Right forelimb (tissue), 1 donor: ENCODE measurements around the gene ZBTB11.
"Not testable (repeated sequence)": the region's sequence is repeated elsewhere in the genome, so short reads cannot be mapped to it uniquely, and the experiment has no call there.

Source experiments
- DNase-seq: peaks from one replicate; pipeline ENCODE4 v3.0.0-alpha.2; 2018

The ZBTB11 gene

GRCh38 chr3:101689286-101689685 is 12.4 kb upstream of the ZBTB11 start:
- DNase-seq, result no peak

GRCh38 chr3:101687142-101687931 is 10.4 kb upstream of the ZBTB11 start:
- no peak for DNase-seq

DNA sequence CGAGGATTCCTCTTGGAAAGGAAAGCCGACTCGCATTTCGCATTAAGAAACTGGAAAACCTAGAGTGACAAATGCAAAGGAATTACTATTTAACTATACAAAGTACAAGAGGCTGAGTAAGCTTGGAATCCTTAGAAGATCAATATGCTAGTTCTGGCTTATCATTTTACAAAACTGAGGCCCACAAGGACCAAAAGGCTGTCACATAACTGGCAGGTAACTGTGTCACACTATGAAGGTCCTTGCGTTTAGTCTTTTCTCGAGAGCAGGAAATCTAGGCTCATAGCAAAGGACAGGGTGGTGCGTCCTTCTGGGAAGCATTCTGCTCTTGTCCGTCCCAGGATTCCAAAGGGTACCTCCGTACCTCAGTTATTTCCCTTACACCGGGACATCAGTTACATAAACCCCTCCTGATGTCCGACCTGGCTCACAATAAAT is 9.0 kb upstream of the ZBTB11 start:
- DNase-seq, result no peak

DNA sequence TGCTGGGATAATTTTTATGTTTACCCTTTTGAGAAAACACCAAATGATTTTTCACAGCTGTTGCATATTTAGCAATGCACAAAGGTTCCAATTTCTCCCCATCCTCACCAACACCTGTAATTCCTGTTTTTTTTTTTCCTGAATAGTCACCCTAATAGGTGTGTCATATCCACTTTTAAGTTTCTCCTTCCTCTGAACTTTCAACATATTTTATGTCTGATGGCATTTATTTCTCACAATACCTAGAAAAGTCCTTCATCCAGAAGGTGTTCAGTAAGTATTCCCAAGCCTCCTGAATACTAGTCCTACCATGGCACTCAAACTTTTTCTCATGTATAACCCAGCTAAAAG is 8.1 kb upstream of the ZBTB11 start:
- DNase-seq, result no peak

GRCh38 chr3:101680466-101680865 is 3.5 kb upstream of the ZBTB11 start:
- DNase-seq, result no peak

DNA sequence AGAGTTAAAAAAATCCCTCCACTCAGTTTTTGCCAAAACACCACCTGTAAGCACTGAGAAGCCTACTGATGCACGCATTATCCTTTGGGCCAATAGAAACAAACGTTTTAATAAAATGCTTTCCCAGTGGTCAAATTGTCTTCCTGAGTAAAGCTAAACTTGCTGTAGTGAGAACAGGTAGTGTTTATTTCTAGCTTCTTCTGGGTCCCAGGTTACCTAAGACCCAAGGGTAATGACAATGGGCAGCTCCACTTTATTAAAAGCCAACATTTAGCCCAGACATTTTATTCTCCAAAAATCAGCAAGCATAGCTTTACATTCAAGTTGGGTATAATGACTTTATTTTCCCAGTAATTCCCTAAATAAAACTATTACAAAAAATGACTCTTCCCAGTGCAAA is 1.9 kb upstream of the ZBTB11 start:
- DNase-seq, result not testable (repeated sequence)

DNA sequence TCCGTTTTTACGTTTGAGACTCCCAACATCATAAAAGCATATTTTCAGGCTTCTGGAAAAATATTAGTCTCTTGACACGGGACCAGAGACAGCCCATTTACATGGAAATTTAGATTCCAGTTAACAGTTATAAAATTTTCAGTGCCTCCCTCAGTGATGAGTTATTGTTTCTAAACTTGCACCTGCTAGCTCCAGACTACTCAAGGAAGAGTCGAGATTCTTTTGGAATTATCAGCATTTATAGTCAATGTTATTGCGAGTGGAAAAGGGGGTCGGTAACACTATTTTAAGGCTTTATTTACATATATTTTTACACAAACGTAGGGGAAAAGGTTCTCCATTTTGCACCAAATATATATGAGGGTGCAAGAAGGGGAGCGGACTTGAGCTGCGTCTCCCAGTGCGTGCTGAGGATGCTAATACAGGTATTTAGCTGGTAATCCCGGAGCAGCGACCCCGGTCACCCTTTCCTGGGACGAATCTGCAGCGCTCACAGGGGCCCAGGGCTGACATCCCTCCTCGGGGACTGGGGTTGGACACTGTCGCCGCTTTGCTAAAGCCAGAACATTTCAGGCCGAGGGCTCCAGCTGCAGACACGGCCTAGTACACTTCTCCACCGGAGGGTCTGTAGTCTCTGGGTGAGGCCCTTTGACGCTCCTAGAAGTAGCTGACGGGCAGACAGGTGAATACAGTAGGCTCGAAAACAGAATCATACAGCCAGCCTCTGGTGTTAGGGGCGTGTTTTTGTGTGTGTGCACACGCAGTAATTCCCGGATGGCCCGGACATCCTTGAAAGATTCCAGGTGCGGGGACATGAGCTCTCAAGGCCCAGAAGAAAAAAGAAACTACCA is 729 bp upstream of the ZBTB11 start:
- no peak for DNase-seq

- peak; percentile 97 for DNase-seq
Measured at GRCh38 chr3:101676216-101676764, 642 bp downstream of the ZBTB11 start.

GRCh38 chr3:101675709-101676215 is 1.2 kb downstream of the ZBTB11 start:
- peak; percentile 72 for DNase-seq

DNA sequence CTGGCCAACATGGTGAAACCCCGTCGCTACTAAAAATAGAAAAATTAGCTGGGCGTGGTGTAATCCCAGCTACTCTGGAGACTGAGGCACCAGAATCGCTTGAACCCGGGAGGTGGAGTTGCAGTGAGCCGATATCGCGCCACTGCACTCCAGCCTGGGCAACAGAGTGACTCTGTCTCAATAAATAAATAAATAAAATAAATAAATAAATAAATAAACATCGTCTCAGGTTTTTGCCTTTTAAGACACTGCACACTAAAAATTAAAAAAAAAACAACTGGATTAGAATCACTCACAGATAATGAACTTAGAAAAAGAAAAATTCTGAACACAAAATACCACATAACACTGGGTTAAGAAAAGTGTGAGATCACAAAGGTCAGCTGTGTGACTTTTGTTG is 2.4 kb downstream of the ZBTB11 start:
- no peak for DNase-seq

DNA sequence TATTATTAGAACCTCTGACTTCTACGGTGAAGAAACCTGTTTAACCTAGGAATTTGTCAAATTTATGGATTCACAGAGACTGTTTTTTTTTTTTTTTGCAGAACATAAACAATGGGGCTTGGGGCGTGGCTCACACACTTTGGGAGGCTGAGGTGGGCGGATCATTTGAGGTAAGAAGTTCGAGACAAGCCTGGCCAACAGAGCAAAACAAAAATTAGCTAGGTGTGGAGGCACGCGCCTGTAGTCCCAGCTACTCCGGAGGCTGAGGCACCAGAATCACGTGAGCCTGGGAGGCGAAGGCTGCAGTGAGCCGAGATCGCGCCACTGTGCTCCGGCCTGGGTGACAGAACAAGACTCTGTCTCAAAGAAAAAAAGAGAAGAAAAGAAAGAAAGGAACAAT is 3.0 kb downstream of the ZBTB11 start:
- DNase-seq, result no peak

DNA sequence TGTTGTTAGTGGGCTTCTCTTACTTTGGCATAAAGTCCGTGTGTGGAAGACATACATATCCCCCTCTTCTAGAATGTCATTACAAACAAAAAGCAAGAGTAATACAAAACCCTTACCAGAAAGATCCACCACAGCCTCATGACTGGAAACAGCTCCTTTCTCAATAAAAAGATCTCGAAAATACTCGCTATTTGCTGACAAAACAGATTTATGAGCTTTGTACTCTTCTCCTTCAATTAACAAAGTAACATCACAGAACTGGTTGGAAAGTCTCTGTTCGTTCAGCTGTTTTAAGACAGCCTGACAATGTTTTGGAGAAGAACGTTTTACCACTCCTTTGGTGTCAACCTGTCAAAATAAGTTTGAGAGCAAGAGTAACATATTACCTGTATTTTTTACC is 5.9 kb downstream of the ZBTB11 start:
- no peak for DNase-seq

DNA sequence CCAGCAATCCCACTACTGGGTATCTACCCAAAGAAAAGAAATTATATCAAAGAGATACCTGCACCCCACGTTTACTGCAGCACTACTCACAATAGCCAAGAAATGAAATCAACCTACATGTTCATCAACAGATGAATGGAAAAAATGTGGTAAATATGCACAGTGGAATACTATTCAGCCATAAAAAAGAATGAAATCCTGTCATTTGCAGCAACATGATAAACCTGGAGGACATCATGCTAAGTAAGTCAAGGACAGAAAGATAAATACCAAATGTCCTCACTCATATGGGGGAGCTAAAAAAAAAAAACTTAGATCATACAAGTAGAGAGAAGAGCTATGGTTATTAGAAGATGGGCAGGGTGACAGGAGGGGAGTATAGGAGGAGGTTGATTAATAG is 9.1 kb downstream of the ZBTB11 start:
- no peak for DNase-seq

DNA sequence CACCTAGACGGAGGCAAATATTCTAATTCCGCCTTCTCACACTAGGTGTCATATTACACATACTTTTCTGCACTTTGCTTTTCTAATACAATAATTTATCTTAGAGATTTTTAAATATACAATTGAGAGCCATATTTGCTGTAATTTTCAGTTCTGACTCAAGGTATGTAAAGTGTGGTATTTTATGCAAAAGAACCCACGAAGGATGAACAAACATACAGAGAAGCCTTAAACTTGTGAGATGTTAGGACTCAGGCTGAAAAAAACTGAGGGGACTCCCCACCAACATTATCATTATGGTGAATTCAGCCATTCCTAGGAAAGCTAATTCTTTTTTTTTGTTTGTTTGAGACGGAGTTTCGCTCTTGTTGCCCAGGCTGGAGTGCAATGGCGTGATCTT is 9.6 kb downstream of the ZBTB11 start:
- no peak for DNase-seq

DNA sequence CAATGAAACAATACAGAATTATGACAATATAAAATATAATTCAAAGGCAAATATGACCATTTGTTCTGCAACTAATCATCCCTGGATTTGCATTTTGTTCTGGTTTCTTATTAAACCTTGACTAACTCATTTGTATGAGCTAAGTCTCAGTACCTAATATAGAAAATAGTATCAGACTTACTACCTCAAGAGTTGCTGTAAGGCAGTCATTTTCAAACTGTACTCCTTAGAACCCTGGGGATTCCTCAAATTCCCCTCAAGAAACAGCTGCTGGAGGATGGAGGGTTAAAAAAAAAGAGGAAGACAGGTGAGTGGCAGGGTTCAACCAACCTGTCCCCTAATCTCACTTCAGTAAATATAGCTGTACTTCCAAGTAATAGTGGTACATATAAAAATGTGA is 11.1 kb downstream of the ZBTB11 start:
- no peak for DNase-seq

- DNase-seq, result no peak
Measured at GRCh38 chr3:101665357-101665756, 11.6 kb downstream of the ZBTB11 start.

DNA sequence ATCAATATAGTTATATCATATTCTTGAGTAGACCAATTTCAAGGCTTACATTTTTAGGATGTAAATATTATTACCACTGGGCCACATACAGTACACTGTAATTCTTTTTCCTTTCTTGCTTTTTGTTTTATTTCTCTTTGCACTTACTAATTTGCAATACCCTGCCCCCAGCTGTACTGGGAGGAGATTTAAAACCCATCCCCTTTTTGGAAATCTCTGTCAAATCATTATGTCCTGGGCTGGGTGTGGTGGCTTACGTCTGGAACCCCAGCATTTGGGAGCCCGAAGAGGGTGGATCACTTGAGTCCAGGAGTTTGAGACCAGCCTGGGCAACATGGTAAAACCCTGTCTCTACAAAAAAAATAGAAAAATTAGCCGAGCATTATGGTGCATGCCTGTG is 16.2 kb downstream of the ZBTB11 start:
- DNase-seq, result no peak

GRCh38 chr3:101656651-101657050 is 20.3 kb downstream of the ZBTB11 start:
- no peak for DNase-seq

DNA sequence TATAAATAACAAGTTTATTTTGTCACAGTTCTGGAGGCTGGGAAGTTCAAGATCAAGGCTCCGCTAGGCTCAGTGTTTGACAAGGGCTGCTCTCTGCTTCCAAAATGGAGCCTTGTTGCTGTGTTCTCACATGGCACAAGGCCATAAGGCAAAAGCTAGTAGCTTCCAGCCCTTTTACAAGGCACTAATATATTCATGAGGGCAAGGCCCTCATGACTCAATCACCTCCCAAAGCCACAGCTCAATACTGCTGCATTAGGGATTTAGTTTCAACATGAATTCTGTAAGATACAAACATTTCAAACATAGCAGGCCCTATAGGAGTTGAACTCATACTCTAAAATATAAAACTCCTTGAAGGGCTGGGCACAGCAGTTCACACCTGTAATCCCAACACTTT is 30.2 kb downstream of the ZBTB11 start:
- DNase-seq, result no peak

- DNase-seq, result no peak
Measured at GRCh38 chr3:101643861-101644613, 32.9 kb downstream of the ZBTB11 start.

- DNase-seq, result no peak
Measured at GRCh38 chr3:101643009-101643844, 33.7 kb downstream of the ZBTB11 start.

GRCh38 chr3:101642441-101642840 is 34.5 kb downstream of the ZBTB11 start:
- DNase-seq, result no peak
